BE2C (cell line): ENCODE results near the gene SLC6A7.
A peak's percentile ranks its signal among the peaks of the same experiment; 100 is the strongest.

Source experiments
- DNase-seq: peaks from one replicate; pipeline ENCODE4 v3.0.0-alpha.2; 2020
- H3K27me3 ChIP-seq: fragments of 250-450 bp; sonication (Bioruptor Pico); 2 replicates; pipeline ENCODE4 v1.5.1; 2020; ENCODE audit warnings: mild to moderate bottlenecking
- H3K36me3 ChIP-seq: fragments of 250-450 bp; sonication (Bioruptor Pico); 2 replicates; pipeline ENCODE4 v1.5.1; 2020; ENCODE audit warnings: mild to moderate bottlenecking
- H3K4me1 ChIP-seq: fragments of 250-450 bp; sonication (Bioruptor Pico); 2 replicates; pipeline ENCODE4 v1.5.1; 2020
- H3K4me3 ChIP-seq: 2 replicates; pipeline ENCODE4 v1.5.1; 2011; ENCODE audit warnings: low read depth, low read length
- H3K9me3 ChIP-seq: fragments of 250-450 bp; sonication (Bioruptor Pico); 2 replicates; pipeline ENCODE4 v1.5.1; 2020
- CTCF ChIP-seq: IDR thresholded peaks from 2 replicates; pipeline ENCODE4 v1.5.1; 2012; ENCODE audit warnings: mild to moderate bottlenecking, low read depth, low read length

SLC6A7 gene

GRCh38 chr5:150172556-150172955, 17.3 kb upstream of the SLC6A7 start:
- DNase-seq, result no peak
- no peak overlapping the region for H3K4me3 ChIP-seq
- peaks cover 4% of the 10 kb centered on the region; the same call in 1 of the 2 replicates for H3K4me1 ChIP-seq
- no peaks in the 10 kb centered on the region for H3K36me3 ChIP-seq
- no peak for TF ChIP-seq CTCF
- H3K9me3 ChIP-seq, result no peaks in the 10 kb centered on the region
- no peaks in the 10 kb centered on the region for H3K27me3 ChIP-seq

- no peak for DNase-seq
- Histone ChIP-seq H3K4me3 (no peak overlapping the region), H3K4me1 (peaks cover 4% of the 10 kb centered on the region; the same call in 1 of the 2 replicates), H3K27me3 (no peaks in the 10 kb centered on the region), H3K36me3 (no peaks in the 10 kb centered on the region), H3K9me3 (no peaks in the 10 kb centered on the region)
- no peak for TF ChIP-seq CTCF
Observed at GRCh38 chr5:150173161-150173560, 16.7 kb upstream of the SLC6A7 start.

GRCh38 chr5:150174285-150174684, 15.6 kb upstream of the SLC6A7 start:
- Histone ChIP-seq H3K4me3 (no peak overlapping the region), H3K36me3 (no peaks in the 10 kb centered on the region), H3K4me1 (peaks cover 4% of the 10 kb centered on the region; the same call in 1 of the 2 replicates), H3K27me3 (no peaks in the 10 kb centered on the region), H3K9me3 (no peaks in the 10 kb centered on the region)
- no peak for TF ChIP-seq CTCF
- no peak for DNase-seq

GRCh38 chr5:150175076-150175475, 14.8 kb upstream of the SLC6A7 start:
- H3K36me3 ChIP-seq, result no peaks in the 10 kb centered on the region
- TF ChIP-seq CTCF, result no peak
- H3K27me3 ChIP-seq, result no peaks in the 10 kb centered on the region
- no peaks in the 10 kb centered on the region for H3K9me3 ChIP-seq
- no peak overlapping the region for H3K4me3 ChIP-seq
- H3K4me1 ChIP-seq, result peaks cover 4% of the 10 kb centered on the region; the same call in 1 of the 2 replicates
- DNase-seq, result no peak

GRCh38 chr5:150175536-150175935, 14.3 kb upstream of the SLC6A7 start:
- Histone ChIP-seq H3K36me3 (no peaks in the 10 kb centered on the region), H3K4me1 (peaks cover 4% of the 10 kb centered on the region; the same call in 1 of the 2 replicates), H3K27me3 (no peaks in the 10 kb centered on the region), H3K9me3 (no peaks in the 10 kb centered on the region), H3K4me3 (no peak overlapping the region)
- peak; percentile 82 for TF ChIP-seq CTCF
- peak; percentile 65 for DNase-seq

- TF ChIP-seq CTCF, result no peak
- Histone ChIP-seq H3K36me3 (no peaks in the 10 kb centered on the region), H3K9me3 (no peaks in the 10 kb centered on the region), H3K4me1 (peaks cover 4% of the 10 kb centered on the region; the same call in 1 of the 2 replicates), H3K4me3 (no peak overlapping the region), H3K27me3 (no peaks in the 10 kb centered on the region)
- no peak for DNase-seq
Observed at GRCh38 chr5:150176745-150177477, 13.0 kb upstream of the SLC6A7 start.
